GM12873 (cell line): ENCODE measurements around the gene ITGAD.

Experiments
- CTCF ChIP-seq: IDR thresholded peaks from 2 replicates; pipeline ENCODE4 v1.5.1; 2012; ENCODE audit warnings: low read depth, mild to moderate bottlenecking, moderate library complexity, low read length, control low read depth; ENCODE audit not compliant: insufficient read depth; ENCODE audit errors: missing control alignments

The ITGAD gene

GRCh38 chr16:31436221-31437045, 43.3 kb downstream of the ITGAD start:
- no peak for TF ChIP-seq CTCF

GRCh38 chr16:31438414-31438813, 45.3 kb downstream of the ITGAD start:
- TF ChIP-seq CTCF: no peak

- TF ChIP-seq CTCF: no peak
Measured at GRCh38 chr16:31439519-31439918, 46.4 kb downstream of the ITGAD start.

GRCh38 chr16:31440516-31441184, 47.5 kb downstream of the ITGAD start:
- no peak for TF ChIP-seq CTCF

- TF ChIP-seq CTCF: no peak
Measured at GRCh38 chr16:31441956-31442355, 48.8 kb downstream of the ITGAD start.

- no peak for TF ChIP-seq CTCF
Measured at GRCh38 chr16:31451201-31451600, 58.1 kb downstream of the ITGAD start.

GRCh38 chr16:31451681-31452351, 58.7 kb downstream of the ITGAD start:
- peak; percentile 54 for TF ChIP-seq CTCF
